ENCODE measurements around the gene MEF2C.

The MEF2C gene

DNA sequence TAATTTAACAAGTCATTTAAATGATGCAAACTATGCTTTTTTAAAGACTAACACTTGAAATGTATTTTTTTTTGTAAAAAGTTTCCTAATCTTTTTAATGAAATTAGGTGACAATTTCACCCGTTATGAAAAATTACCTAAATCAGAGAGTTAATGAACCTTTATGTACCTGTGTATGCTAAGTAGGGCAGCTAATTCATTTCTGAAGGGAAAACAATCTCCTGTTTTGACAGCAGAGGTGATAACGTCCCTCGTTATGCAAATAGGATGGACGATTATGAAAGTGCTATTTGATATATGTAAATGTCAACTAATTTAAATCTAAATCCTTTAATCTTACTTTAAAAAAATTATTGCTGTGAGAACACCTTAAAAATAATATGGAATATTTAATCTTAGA, 58.8 kb downstream of the MEF2C start:
- no peaks in the 10 kb centered on the region for H3K36me3 ChIP-seq (ENCODE audit: insufficient read depth, low read length)
- no peak for TF ChIP-seq FOXP2 (optimal IDR thresholded peaks at IDR 0.05; ENCODE audit: control extremely low read depth, extremely low read length, insufficient read depth)
- no peak for TF ChIP-seq POLR2AphosphoS5 (IDR thresholded peaks at IDR 0.05; ENCODE audit: borderline replicate concordance, low read depth, low read length)
- H3K4me3 ChIP-seq, result no peak overlapping the region
- DNase-seq (ENCODE audit: low read depth, low spot score), result no peak
- H3K9ac ChIP-seq (ENCODE audit: insufficient read length), result no peak overlapping the region
- no peak overlapping the region for H3K27ac ChIP-seq
- H3K9me3 ChIP-seq (ENCODE audit: low read depth, low read length), result no peaks in the 10 kb centered on the region

DNA sequence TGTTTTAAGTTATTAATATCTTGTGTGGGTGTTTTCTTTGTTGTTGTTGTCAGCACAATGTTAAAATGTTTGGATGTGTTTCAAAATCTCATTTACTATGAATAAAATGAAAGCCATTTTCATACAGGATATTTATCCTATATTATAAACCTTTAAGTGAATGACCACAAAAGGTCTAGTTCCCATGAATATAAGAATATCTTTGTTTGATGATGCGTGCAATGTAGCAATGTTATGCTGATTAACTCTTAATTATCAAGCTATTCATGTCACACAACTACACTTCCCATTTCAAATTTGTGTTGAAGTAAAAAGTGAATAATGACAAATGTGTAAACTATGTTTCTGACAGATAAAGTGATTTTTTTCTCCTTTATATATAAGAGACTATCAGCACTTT, 59.8 kb downstream of the MEF2C start:
- H3K4me3 ChIP-seq, result no peak overlapping the region
- TF ChIP-seq FOXP2 (optimal IDR thresholded peaks at IDR 0.05; ENCODE audit: control extremely low read depth, extremely low read length, insufficient read depth) (no peak), EZH2 (IDR thresholded peaks at IDR 0.05) (no peak)
- no peak for DNase-seq (ENCODE audit: low read depth, low spot score)
- no peaks in the 10 kb centered on the region for H3K36me3 ChIP-seq (ENCODE audit: insufficient read depth, low read length)
- H3K27ac ChIP-seq, result no peak overlapping the region
- no peak overlapping the region for H3K9ac ChIP-seq (ENCODE audit: insufficient read length)
- no peaks in the 10 kb centered on the region for H3K9me3 ChIP-seq (ENCODE audit: low read depth, low read length)

GRCh38 chr5:88821161-88821560, 61.8 kb downstream of the MEF2C start:
- no peaks in the 10 kb centered on the region for H3K36me3 ChIP-seq (ENCODE audit: insufficient read depth, low read length)
- H3K9ac ChIP-seq (ENCODE audit: insufficient read length), result no peak overlapping the region
- TF ChIP-seq POLR2AphosphoS5 (IDR thresholded peaks at IDR 0.05; ENCODE audit: borderline replicate concordance, low read depth, low read length) (no peak), EZH2 (IDR thresholded peaks at IDR 0.05) (no peak), FOXP2 (optimal IDR thresholded peaks at IDR 0.05; ENCODE audit: control extremely low read depth, extremely low read length, insufficient read depth) (no peak)
- no peak for DNase-seq (ENCODE audit: low read depth, low spot score)
- no peak overlapping the region for H3K27ac ChIP-seq
- no peaks in the 10 kb centered on the region for H3K9me3 ChIP-seq (ENCODE audit: low read depth, low read length)
- no peak overlapping the region for H3K4me3 ChIP-seq

DNA sequence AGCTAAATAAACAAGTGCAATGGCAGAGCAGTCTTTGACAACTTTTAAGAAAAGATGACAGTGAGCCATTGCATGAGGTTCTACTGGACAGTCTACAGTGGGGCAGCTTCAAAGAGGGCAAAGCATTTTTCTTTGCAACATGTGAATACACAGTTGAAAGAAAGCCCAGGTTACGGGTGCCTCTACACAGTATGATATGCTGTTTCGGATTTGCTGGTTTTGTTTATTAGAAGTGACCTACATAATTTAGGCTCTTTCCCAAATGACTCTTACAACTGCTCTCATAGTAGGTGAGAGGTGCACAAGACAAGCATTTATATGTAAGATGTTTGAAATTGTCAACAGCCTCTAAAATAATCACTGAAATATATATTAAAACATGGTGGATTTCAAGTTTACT, 62.4 kb downstream of the MEF2C start:
- Histone ChIP-seq H3K36me3 (ENCODE audit: insufficient read depth, low read length) (no peaks in the 10 kb centered on the region), H3K9me3 (ENCODE audit: low read depth, low read length) (no peaks in the 10 kb centered on the region), H3K9ac (ENCODE audit: insufficient read length) (no peak overlapping the region), H3K4me3 (no peak overlapping the region), H3K27ac (no peak overlapping the region)
- DNase-seq (ENCODE audit: low read depth, low spot score), result no peak
- no peak for TF ChIP-seq FOXP2 (optimal IDR thresholded peaks at IDR 0.05; ENCODE audit: control extremely low read depth, extremely low read length, insufficient read depth)
- no peak for TF ChIP-seq EZH2 (IDR thresholded peaks at IDR 0.05)
- TF ChIP-seq POLR2AphosphoS5 (IDR thresholded peaks at IDR 0.05; ENCODE audit: borderline replicate concordance, low read depth, low read length), result no peak

DNA sequence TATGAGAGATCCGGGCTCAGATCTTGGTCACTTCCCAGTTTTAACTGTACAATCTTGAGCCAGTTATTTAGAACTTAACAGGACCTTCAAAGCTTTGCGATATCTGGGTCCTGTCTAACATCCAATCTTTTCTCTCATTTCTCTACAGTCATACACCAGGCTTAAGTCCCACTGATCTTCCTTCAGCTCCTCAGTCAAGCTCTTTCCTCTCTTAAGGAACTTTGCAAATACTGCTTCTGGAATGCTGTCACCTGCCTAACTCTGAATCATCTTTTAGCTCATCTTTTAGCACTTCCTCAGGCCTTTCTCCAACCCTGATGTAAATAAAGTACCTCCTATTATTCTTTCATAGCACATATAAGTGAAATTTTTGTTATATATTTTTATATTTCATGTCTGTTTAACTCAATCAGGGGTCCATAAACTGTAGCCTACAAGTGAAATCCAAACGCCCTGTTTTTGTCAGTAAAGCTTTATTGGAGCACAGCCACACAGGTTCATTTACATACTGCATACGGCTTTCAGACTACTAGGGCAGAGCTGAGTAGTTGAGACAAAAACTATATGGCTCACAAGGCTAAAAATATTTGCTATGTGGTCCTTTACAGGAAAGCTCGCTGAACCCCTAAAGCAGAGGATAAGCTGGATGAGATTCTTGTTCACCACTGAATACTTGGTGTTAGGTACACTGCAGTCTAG, 63.5 kb downstream of the MEF2C start:
- Histone ChIP-seq H3K27ac (no peak overlapping the region), H3K9me3 (ENCODE audit: low read depth, low read length) (no peaks in the 10 kb centered on the region), H3K9ac (ENCODE audit: insufficient read length) (no peak overlapping the region)

DNA sequence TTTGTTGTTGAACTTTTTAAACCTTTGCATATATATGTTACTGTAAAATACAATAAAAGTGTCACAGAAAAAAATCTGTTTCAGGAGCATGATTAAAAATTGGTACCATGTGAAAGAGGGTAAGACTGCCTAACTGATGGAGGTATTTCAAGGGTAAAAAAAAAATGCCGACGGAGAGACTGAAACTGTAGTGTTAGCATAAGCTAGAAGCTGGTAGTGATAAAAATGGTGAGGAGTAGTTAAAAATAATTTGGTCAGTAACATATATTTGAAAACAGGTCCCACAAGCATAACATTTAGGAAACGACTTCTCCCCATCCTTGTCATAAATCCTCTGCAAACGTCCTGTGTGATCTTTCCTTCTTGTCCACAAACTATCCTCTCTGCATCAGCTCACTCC, 64.7 kb downstream of the MEF2C start:
- no peak overlapping the region for H3K9ac ChIP-seq (ENCODE audit: insufficient read length)
- no peak for TF ChIP-seq FOXP2 (optimal IDR thresholded peaks at IDR 0.05; ENCODE audit: control extremely low read depth, extremely low read length, insufficient read depth)
- TF ChIP-seq EZH2 (IDR thresholded peaks at IDR 0.05), result no peak
- no peak for TF ChIP-seq POLR2AphosphoS5 (IDR thresholded peaks at IDR 0.05; ENCODE audit: borderline replicate concordance, low read depth, low read length)
- no peak overlapping the region for H3K27ac ChIP-seq
- H3K36me3 ChIP-seq (ENCODE audit: insufficient read depth, low read length), result no peaks in the 10 kb centered on the region
- H3K4me3 ChIP-seq, result no peak overlapping the region
- DNase-seq (ENCODE audit: low read depth, low spot score), result no peak
- no peaks in the 10 kb centered on the region for H3K9me3 ChIP-seq (ENCODE audit: low read depth, low read length)

More for the DNA sequence above, 63.5 kb downstream of the MEF2C start:
- Histone ChIP-seq H3K36me3 (ENCODE audit: insufficient read depth, low read length) (no peaks in the 10 kb centered on the region), H3K4me3 (no peak overlapping the region)
- DNase-seq (ENCODE audit: low read depth, low spot score), result no peak
- TF ChIP-seq FOXP2 (optimal IDR thresholded peaks at IDR 0.05; ENCODE audit: control extremely low read depth, extremely low read length, insufficient read depth), result no peak
- no peak for TF ChIP-seq EZH2 (IDR thresholded peaks at IDR 0.05)
- TF ChIP-seq POLR2AphosphoS5 (IDR thresholded peaks at IDR 0.05; ENCODE audit: borderline replicate concordance, low read depth, low read length), result no peak

DNA sequence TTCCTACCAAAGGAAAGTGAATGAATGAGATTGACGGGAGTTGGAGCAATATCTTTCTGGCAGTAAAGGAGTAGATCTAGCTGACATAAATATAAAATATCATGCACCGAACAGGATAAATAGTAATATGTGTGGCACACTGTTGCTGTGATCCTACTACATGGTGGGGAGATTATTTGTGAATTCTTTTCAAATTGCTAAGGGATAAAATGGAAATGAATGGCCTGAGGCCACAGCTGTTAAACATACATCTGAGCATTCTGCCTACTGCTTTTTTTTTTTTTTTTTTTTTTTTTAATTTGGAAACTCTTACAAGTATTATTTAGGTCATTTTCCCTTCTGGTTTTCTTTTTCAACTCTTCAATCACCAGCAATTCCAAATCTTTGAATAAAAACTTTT, 66.8 kb downstream of the MEF2C start:
- H3K27ac ChIP-seq, result peak overlapping the region; percentile 55; the same call in 1 of the 2 replicates
- TF ChIP-seq POLR2AphosphoS5 (IDR thresholded peaks at IDR 0.05; ENCODE audit: borderline replicate concordance, low read depth, low read length), result no peak
- no peak for TF ChIP-seq FOXP2 (optimal IDR thresholded peaks at IDR 0.05; ENCODE audit: control extremely low read depth, extremely low read length, insufficient read depth)
- TF ChIP-seq EZH2 (IDR thresholded peaks at IDR 0.05), result no peak
- no peak overlapping the region for H3K9ac ChIP-seq (ENCODE audit: insufficient read length)
- H3K36me3 ChIP-seq (ENCODE audit: insufficient read depth, low read length), result no peaks in the 10 kb centered on the region
- DNase-seq (ENCODE audit: low read depth, low spot score), result peak; percentile 50
- 0 out of 2 replicates have a peak overlapping the region, but pooled peaks have one; percentile 25 for H3K4me3 ChIP-seq
- H3K9me3 ChIP-seq (ENCODE audit: low read depth, low read length), result no peaks in the 10 kb centered on the region

DNA sequence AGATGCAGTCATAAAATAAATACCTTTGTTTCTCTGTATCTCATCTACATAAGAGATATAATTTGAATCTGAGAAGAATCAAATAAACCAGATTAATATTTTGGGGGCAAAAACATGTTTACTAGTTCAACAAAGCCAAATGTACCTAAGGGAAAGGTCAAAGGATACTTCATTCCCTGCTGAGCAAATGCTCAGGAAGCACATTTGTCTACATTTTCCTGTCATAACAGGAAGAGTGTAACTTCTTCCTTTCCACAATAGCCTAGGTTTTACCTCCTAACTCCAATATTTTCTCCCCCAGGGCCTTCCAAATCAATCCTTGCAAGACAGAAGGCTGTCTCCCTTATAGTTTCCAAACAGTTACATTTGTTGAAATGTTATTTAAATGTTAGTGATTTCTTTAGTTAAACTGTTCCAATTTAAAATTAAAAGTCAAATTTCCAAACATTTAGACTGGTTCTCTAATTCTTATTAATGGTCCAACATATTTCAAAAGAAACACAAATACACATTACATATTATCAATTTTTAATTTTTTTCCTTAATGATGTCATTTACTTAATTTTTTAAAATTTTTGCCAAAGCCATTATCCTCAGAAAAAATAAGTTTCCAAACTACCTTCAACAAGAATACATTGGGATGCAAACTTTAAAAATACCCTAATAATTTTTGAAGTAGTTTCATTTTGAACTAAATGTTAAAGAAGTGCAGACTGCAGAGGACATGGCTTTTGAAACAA, 67.8 kb downstream of the MEF2C start:
- peak overlapping the region; percentile 60; the same call in 1 of the 2 replicates for H3K27ac ChIP-seq
- H3K9me3 ChIP-seq (ENCODE audit: low read depth, low read length), result no peaks in the 10 kb centered on the region
- DNase-seq (ENCODE audit: low read depth, low spot score), result no peak
- H3K36me3 ChIP-seq (ENCODE audit: insufficient read depth, low read length), result no peaks in the 10 kb centered on the region
- no peak overlapping the region; the same call in 1 of the 2 replicates for H3K4me3 ChIP-seq
- no peak for TF ChIP-seq EZH2 (IDR thresholded peaks at IDR 0.05)
- TF ChIP-seq POLR2AphosphoS5 (IDR thresholded peaks at IDR 0.05; ENCODE audit: borderline replicate concordance, low read depth, low read length), result no peak
- TF ChIP-seq FOXP2 (optimal IDR thresholded peaks at IDR 0.05; ENCODE audit: control extremely low read depth, extremely low read length, insufficient read depth), result no peak
- H3K9ac ChIP-seq (ENCODE audit: insufficient read length), result no peak overlapping the region
